Lower leg skin (tissue), 3 donors: ENCODE measurements around the gene PDHB.

Experiments used
- POLR2A ChIP-seq, 2 donors: fragments of 450-650 bp; IDR thresholded peaks; one replicate each; pipeline ENCODE4 v1.6.1; 2016 to 2017; ENCODE audit warnings: antibody characterized with exemption in 2 of 2, mild to moderate bottlenecking in 1 of 2, moderate library complexity in 1 of 2
- TF ChIP-seq, protein P1 (sequence below), 3 donors: fragments of 450-650 bp; IDR thresholded peaks; one replicate each; pipeline ENCODE4 v1.5.1; 2016; ENCODE audit warnings: antibody characterized with exemption in 3 of 3, mild to moderate bottlenecking in 3 of 3, moderate library complexity in 2 of 3

DNA sequence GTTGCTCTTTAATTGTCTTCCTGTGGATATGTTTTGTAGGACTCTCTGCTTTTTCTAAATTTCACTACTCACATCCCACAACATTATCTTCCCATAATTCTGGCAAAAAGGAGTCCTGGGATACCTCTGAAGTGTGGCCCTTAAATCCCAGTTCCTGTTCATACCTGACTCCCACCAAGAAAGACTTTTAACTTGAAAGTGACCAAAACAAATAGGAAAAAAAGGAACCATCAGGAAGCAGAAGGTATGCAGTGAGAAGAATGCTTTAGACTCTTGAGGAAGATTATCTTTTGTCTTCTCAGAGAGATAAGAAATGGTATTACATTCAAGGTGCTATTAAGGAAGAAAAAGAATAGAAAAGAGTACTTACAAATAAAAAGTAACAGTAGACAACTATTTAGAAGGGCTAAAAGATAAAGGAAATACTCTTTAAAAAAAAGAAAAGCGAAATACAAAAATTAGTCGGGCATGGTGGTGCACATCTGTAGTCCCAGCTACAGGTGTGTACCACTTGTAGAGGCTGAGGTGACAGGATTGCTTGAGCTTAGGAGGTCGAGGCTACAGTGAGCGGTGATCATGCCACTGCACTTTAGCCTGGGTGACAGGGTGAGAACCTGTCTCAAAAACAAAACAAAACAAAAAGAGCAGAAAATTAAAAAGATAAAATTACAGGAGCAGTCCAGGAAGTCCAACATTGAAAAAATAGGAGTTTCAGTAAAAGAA is 54.1 kb downstream of the PDHB start:
- TF ChIP-seq, protein P1, sequence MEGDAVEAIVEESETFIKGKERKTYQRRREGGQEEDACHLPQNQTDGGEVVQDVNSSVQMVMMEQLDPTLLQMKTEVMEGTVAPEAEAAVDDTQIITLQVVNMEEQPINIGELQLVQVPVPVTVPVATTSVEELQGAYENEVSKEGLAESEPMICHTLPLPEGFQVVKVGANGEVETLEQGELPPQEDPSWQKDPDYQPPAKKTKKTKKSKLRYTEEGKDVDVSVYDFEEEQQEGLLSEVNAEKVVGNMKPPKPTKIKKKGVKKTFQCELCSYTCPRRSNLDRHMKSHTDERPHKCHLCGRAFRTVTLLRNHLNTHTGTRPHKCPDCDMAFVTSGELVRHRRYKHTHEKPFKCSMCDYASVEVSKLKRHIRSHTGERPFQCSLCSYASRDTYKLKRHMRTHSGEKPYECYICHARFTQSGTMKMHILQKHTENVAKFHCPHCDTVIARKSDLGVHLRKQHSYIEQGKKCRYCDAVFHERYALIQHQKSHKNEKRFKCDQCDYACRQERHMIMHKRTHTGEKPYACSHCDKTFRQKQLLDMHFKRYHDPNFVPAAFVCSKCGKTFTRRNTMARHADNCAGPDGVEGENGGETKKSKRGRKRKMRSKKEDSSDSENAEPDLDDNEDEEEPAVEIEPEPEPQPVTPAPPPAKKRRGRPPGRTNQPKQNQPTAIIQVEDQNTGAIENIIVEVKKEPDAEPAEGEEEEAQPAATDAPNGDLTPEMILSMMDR (IDR thresholded peaks at IDR 0.05) = no peak
- no peak for TF ChIP-seq POLR2A (IDR thresholded peaks at IDR 0.05)
